Activated T-cell treated with anti-CD3 and anti-CD28 coated beads, Interleukin-2, amount 50 U/mL, for 24 hours (primary cell): ENCODE measurements around the gene CDH12.

ENCODE experiments used
- DNase-seq: peaks from one replicate; pipeline ENCODE4 v3.0.0-alpha.2; 2020
- H3K27ac Mint-ChIP-seq: 2 replicates; pipeline ENCODE4 v1.8.0; 2020; ENCODE audit warnings: mild to moderate bottlenecking, mixed read lengths
- H3K27me3 Mint-ChIP-seq: 2 replicates; pipeline ENCODE4 v1.8.0; 2020; ENCODE audit warnings: mixed read lengths
- H3K36me3 Mint-ChIP-seq: 2 replicates; pipeline ENCODE4 v1.8.0; 2020; ENCODE audit warnings: low read depth, mixed read lengths
- H3K4me1 Mint-ChIP-seq: 2 replicates; pipeline ENCODE4 v1.8.0; 2020; ENCODE audit warnings: low read depth, mixed read lengths
- H3K4me3 Mint-ChIP-seq: 2 replicates; pipeline ENCODE4 v1.8.0; 2020; ENCODE audit warnings: mild to moderate bottlenecking, moderate library complexity, mixed read lengths
- H3K9me3 Mint-ChIP-seq: 2 replicates; pipeline ENCODE4 v1.8.0; 2020; ENCODE audit warnings: mixed read lengths

Gene CDH12

GRCh38 chr5:22598796-22599195 lies 254.3 kb downstream of the CDH12 start:
- peaks cover 12% of the 10 kb centered on the region for H3K9me3 Mint-ChIP-seq
- no peaks in the 10 kb centered on the region for H3K36me3 Mint-ChIP-seq
- no peaks in the 10 kb centered on the region for H3K27me3 Mint-ChIP-seq
- H3K27ac Mint-ChIP-seq, result no peak overlapping the region
- no peak overlapping the region for H3K4me3 Mint-ChIP-seq
- H3K4me1 Mint-ChIP-seq, result no peaks in the 10 kb centered on the region
- DNase-seq, result no peak

- no peaks in the 10 kb centered on the region for H3K36me3 Mint-ChIP-seq
- no peaks in the 10 kb centered on the region for H3K27me3 Mint-ChIP-seq
Observed at GRCh38 chr5:22596404-22596970, 256.7 kb downstream of the CDH12 start.

DNA sequence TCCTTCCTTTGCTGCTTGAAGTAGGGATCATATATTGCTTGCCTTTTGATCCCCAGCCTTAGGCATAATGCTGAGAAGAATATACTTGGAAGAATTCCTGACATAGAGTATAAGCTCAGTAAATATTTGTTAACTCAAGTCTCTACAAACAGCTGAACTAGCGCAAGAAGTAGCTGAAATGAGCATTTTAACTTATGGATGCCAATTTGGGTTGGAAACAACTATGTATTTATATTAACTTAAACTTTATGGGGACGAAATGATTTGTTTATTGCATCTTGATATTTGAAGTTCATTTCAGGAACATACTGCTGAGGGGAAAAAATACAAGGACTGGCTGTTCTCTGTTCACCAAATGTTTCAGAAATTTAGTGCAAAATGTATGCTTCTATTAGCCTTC lies 258.7 kb downstream of the CDH12 start:
- H3K4me1 Mint-ChIP-seq, result no peaks in the 10 kb centered on the region
- H3K27ac Mint-ChIP-seq, result no peak overlapping the region
- no peaks in the 10 kb centered on the region for H3K27me3 Mint-ChIP-seq
- DNase-seq, result no peak
- H3K36me3 Mint-ChIP-seq, result no peaks in the 10 kb centered on the region
- H3K4me3 Mint-ChIP-seq, result no peak overlapping the region
- H3K9me3 Mint-ChIP-seq, result peaks cover 6% of the 10 kb centered on the region

More at GRCh38 chr5:22596404-22596970, 256.7 kb downstream of the CDH12 start:
- Mint-ChIP-seq H3K4me1 (no peaks in the 10 kb centered on the region), H3K27ac (no peak overlapping the region), H3K4me3 (no peak overlapping the region), H3K9me3 (peaks cover 6% of the 10 kb centered on the region)
- DNase-seq, result no peak

DNA sequence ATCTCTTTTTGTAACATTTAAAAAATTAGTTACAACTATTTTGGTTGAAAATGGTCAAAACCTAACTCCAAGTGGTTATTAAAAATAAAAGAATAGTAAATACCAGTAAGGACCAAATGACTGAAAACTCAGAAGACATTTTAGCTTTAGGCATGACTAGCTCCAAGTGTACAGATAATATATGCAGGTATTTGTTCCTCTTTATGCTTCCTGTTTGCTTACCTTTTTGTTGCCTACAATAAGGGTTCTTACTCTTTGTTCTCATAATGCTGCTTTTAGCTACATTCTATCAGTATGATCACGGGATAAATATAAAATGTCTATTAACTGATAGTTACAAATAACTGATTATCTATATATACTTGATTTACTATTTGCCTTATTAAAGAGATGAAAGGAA lies 259.6 kb downstream of the CDH12 start:
- no peak overlapping the region for H3K4me3 Mint-ChIP-seq
- no peak overlapping the region for H3K27ac Mint-ChIP-seq

DNA sequence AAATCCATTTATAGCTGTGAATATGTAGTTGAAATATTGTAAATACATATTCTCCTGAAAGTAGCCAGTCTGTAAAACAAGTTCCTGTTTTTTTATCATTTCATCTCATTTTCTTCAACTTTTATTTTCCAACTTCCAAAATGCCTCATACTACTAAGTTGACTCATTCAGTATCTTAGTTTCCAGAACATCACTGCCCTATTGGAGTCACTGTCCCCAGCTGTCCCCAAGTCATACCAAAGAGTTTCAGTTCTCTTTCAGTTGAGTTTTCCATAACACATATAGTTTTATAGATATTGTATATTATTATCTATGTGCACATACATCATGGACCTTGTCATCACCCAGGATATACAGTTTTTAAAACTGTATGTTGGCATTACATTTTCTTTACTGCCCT lies 261.7 kb downstream of the CDH12 start:
- H3K27me3 Mint-ChIP-seq, result no peaks in the 10 kb centered on the region
- H3K4me1 Mint-ChIP-seq, result no peaks in the 10 kb centered on the region
- no peak overlapping the region for H3K4me3 Mint-ChIP-seq
- H3K9me3 Mint-ChIP-seq, result peaks cover 14% of the 10 kb centered on the region
- H3K36me3 Mint-ChIP-seq, result no peaks in the 10 kb centered on the region
- DNase-seq, result no peak
- H3K27ac Mint-ChIP-seq, result no peak overlapping the region

More for the DNA sequence above, 259.6 kb downstream of the CDH12 start:
- Mint-ChIP-seq H3K9me3 (peaks cover 11% of the 10 kb centered on the region), H3K27me3 (no peaks in the 10 kb centered on the region), H3K4me1 (no peaks in the 10 kb centered on the region), H3K36me3 (no peaks in the 10 kb centered on the region)
- DNase-seq, result no peak

DNA sequence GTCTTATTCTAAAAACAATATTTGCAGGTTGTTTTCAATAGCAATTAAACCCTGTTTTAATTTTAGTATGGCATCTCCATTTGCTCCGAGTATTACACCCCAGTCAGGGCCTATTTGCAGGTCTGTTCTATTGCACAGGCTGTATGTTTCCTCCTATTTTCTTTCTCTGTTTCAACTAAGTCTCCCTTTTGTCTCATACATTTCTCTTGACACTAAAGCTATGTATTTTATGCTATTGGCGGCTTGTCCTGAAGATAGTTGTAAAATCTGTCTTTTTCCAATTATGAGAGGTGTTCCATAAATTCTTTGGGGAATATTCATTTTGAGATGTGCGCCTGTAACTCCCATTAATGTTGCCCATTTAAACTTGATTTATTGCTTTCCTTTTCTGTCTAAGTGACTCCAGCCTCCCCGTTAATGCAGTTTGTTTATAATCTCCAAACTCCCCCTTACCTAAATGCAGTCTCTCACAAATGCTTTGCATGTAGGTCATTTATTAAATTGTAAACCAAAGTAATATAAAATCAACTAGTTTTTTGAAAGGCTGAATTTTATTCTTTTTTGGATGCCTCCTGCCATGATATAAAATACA lies 262.4 kb downstream of the CDH12 start:
- Mint-ChIP-seq H3K9me3 (peaks cover 17% of the 10 kb centered on the region), H3K4me1 (no peaks in the 10 kb centered on the region), H3K27me3 (no peaks in the 10 kb centered on the region), H3K36me3 (no peaks in the 10 kb centered on the region), H3K4me3 (no peak overlapping the region), H3K27ac (no peak overlapping the region)
- no peak for DNase-seq

GRCh38 chr5:22577711-22578110 lies 275.4 kb downstream of the CDH12 start:
- no peaks in the 10 kb centered on the region for H3K36me3 Mint-ChIP-seq
- no peak for DNase-seq
- peaks cover 10% of the 10 kb centered on the region for H3K9me3 Mint-ChIP-seq
- H3K27ac Mint-ChIP-seq, result no peak overlapping the region
- H3K27me3 Mint-ChIP-seq, result no peaks in the 10 kb centered on the region
- H3K4me1 Mint-ChIP-seq, result no peaks in the 10 kb centered on the region
- H3K4me3 Mint-ChIP-seq, result no peak overlapping the region

DNA sequence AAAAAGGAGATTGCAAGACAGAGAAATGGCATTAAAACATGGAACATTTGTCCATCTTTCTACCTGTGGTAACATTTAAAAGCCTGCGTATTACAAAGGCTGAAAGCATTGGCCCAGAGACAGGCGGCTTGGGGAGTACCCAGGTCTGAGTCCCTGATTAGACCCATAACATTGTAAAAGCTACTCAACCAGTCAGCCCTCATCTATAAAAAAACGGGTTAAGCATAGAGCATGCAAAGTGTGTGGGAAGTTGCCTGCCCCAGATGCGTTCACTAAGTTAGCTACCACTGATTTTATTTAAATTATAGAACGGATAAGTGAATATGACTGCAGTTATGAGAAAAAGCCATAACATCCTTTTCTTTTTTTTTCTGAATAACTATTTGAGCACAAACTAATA lies 276.1 kb downstream of the CDH12 start:
- H3K9me3 Mint-ChIP-seq, result peaks cover 10% of the 10 kb centered on the region
- H3K27me3 Mint-ChIP-seq, result no peaks in the 10 kb centered on the region
- H3K4me1 Mint-ChIP-seq, result no peaks in the 10 kb centered on the region
- no peak overlapping the region for H3K27ac Mint-ChIP-seq
- no peaks in the 10 kb centered on the region for H3K36me3 Mint-ChIP-seq
- no peak for DNase-seq
- no peak overlapping the region for H3K4me3 Mint-ChIP-seq

GRCh38 chr5:22572941-22573340 lies 280.2 kb downstream of the CDH12 start:
- H3K27me3 Mint-ChIP-seq, result no peaks in the 10 kb centered on the region
- H3K36me3 Mint-ChIP-seq, result no peaks in the 10 kb centered on the region
- no peak overlapping the region for H3K27ac Mint-ChIP-seq
- H3K9me3 Mint-ChIP-seq, result peaks cover 14% of the 10 kb centered on the region
- H3K4me1 Mint-ChIP-seq, result no peaks in the 10 kb centered on the region
- H3K4me3 Mint-ChIP-seq, result no peak overlapping the region
- no peak for DNase-seq

GRCh38 chr5:22567983-22568382 lies 285.2 kb downstream of the CDH12 start:
- H3K9me3 Mint-ChIP-seq, result peaks cover 17% of the 10 kb centered on the region
- no peaks in the 10 kb centered on the region for H3K4me1 Mint-ChIP-seq
- H3K27me3 Mint-ChIP-seq, result no peaks in the 10 kb centered on the region
- H3K27ac Mint-ChIP-seq, result no peak overlapping the region
- H3K36me3 Mint-ChIP-seq, result no peaks in the 10 kb centered on the region
- DNase-seq, result no peak
- no peak overlapping the region for H3K4me3 Mint-ChIP-seq

DNA sequence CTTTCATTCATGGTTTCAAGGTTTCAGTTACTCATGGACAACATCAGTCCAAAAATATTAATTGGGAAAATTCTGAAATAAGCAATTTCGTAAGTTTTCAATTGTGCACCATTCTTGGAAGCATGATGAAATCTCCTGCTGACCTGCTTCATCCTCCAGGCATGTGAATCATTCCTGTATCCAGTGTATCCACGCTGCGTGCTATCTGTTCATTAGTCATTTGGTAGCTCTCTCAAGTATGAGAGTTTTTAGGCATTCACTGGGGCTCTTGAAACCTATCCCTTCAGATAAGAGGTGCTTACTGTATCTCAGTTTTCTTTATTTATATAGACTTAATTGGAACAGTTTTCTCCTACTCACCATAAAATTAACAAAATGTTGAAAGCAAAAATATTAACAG lies 293.0 kb downstream of the CDH12 start:
- Mint-ChIP-seq H3K4me3 (no peak overlapping the region), H3K27ac (no peak overlapping the region), H3K4me1 (no peaks in the 10 kb centered on the region), H3K36me3 (no peaks in the 10 kb centered on the region), H3K9me3 (peaks cover 12% of the 10 kb centered on the region), H3K27me3 (no peaks in the 10 kb centered on the region)
- DNase-seq, result no peak

DNA sequence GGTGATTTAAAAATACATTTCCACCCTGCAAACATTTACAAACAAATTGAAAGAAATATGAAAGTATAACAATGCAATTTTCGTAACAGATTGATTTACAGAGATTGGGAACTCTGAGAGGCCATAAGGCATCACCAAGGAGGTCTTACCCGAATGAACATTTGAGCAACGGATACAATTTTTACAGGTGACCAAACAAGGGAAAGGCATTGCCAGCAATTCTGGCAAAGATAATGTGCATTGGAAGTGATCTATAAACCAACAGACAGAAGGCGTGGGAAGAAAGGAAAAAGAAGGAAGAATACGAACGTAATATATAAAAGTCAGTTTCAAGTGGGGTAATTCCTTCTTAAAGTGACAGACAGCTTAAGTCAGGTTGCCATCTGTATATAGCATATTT lies 295.9 kb downstream of the CDH12 start:
- H3K9me3 Mint-ChIP-seq, result peaks cover 5% of the 10 kb centered on the region
- H3K36me3 Mint-ChIP-seq, result no peaks in the 10 kb centered on the region
- no peaks in the 10 kb centered on the region for H3K4me1 Mint-ChIP-seq
- no peak for DNase-seq
- no peak overlapping the region for H3K27ac Mint-ChIP-seq
- no peak overlapping the region for H3K4me3 Mint-ChIP-seq
- H3K27me3 Mint-ChIP-seq, result no peaks in the 10 kb centered on the region

DNA sequence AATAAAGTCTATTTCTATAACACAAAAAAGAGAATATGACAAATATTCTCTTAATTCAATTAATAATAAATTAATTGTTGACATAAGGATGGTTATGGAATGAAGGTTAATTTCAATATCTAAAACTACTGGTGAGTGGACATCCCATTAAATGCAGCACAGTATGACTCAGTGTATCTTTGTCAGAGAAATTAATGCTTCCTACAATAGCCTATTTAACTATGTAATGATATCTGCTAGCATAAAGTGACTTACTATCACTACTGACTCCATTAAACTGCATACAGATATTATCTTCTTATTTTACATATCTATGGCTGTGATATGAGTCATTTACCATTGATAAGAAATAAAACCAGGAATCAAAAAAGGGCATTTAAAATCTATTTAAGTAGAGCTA lies 298.7 kb downstream of the CDH12 start:
- H3K27ac Mint-ChIP-seq, result no peak overlapping the region
- peaks cover 17% of the 10 kb centered on the region for H3K9me3 Mint-ChIP-seq
- no peaks in the 10 kb centered on the region for H3K36me3 Mint-ChIP-seq
- H3K27me3 Mint-ChIP-seq, result no peaks in the 10 kb centered on the region
- DNase-seq, result no peak
- no peak overlapping the region for H3K4me3 Mint-ChIP-seq
- no peaks in the 10 kb centered on the region for H3K4me1 Mint-ChIP-seq

DNA sequence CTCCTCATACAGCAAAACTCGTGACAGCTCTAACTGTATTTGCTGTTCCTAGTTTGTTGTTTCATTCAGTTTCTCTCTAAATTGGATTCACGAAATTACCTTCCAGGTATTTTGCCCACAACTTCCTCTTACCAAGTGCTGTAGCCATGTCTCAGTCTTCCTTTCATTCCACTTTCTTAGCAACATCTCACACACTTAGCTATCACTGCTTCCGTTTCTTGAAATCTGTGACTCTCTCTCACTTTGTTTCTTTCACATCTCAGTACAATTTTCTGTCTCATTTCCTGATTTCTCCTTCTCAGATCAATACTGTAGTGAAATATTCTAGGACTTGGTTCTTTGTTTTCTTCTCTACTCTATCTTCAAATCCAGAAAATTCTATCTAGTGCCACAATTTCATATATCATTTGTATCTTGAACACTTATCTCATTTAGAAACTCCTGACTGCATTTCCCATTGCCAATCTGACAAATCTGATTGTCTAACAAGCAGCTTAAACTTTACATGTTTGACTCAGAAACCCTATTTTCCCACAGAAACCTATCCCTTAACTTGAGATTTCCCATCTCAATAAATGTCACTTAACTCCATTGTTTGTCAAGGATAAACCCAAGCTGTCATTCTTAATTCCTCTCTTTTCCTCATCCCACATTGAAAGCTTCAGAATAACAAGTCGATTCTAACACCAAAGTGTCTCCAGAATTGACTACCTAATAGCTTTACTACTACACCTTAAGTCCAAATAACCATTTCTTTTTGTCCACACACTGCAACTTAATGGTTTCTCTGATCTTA lies 303.1 kb downstream of the CDH12 start:
- Mint-ChIP-seq H3K27ac (no peak overlapping the region), H3K36me3 (no peaks in the 10 kb centered on the region), H3K9me3 (peaks cover 21% of the 10 kb centered on the region), H3K27me3 (no peaks in the 10 kb centered on the region), H3K4me3 (no peak overlapping the region), H3K4me1 (no peaks in the 10 kb centered on the region)
- no peak for DNase-seq

DNA sequence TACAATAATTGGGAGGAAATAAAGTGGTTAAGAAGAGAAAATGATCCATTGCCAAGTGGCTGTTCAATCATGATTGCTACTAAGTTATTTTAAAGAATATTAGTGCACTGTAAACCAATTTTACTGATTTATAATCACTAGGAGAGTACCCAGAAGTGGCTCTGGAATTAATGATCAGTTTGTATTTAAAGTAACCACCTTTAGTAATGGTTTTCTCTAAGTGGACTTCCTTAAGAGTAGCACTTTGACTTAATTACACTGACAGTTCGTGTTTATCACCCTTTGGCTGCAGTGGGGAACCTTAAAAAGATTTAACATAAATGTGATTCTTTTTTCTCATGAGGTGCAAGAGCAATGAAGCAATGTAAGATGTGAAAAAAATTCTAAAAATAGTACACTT lies 310.8 kb downstream of the CDH12 start:
- H3K4me3 Mint-ChIP-seq, result no peak overlapping the region
- no peak overlapping the region for H3K27ac Mint-ChIP-seq
- no peaks in the 10 kb centered on the region for H3K27me3 Mint-ChIP-seq
- peaks cover 8% of the 10 kb centered on the region for H3K9me3 Mint-ChIP-seq
- no peaks in the 10 kb centered on the region for H3K36me3 Mint-ChIP-seq
- H3K4me1 Mint-ChIP-seq, result no peaks in the 10 kb centered on the region
- DNase-seq, result no peak
